Fibroblast of peridontal ligament (primary cell): ENCODE results near the gene CTSW.

Source experiments
- DNase-seq: peaks from one replicate; pipeline ENCODE4 v3.0.0-alpha.2; 2010; ENCODE audit errors: extremely low read depth

Gene CTSW

GRCh38 chr11:65900899-65901180, 21.2 kb downstream of the CTSW start:
- DNase-seq: no peak

DNA sequence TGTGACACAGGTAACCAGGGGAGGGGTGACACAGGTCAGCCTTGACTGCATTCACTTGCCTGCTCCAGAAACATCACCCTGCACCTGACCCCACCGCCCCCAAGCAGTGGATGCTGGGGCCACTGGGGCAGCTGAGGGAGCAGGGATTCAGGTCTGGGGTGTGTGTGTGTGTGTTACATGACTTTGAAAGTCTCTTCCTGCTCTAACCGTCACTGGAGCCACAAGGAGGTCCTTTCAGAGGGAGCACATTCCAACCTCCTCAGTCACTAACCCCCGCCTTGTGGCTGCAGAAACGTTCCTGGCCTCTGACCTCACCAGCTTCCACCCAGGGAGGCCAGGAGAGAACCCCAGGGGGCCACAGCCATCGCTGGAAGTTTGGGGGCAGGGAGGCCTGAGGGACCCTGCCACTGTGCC, 23.4 kb downstream of the CTSW start:
- DNase-seq: peak; percentile 80

DNA sequence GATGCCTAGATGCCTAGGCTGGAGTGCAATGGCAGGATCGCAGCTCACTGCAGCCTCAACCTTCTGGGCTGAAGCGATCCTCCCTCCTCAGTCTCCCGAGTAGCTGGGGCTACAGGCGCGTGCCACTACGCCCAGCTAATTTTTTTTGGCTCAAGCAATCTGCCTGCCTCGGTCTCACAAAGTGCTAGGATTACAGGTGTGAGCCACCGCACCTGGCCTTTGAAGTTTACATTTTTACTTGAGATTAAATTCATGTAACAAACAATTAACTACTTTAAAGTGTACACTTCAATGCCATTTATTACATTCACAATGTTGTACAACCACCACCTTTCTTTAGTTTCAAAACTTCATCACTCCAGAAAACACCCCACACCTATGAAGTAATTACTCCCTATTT, 24.1 kb downstream of the CTSW start:
- DNase-seq: no peak

GRCh38 chr11:65906602-65907001, 27.0 kb downstream of the CTSW start:
- DNase-seq: no peak

GRCh38 chr11:65907878-65908277, 28.2 kb downstream of the CTSW start:
- no peak for DNase-seq

DNA sequence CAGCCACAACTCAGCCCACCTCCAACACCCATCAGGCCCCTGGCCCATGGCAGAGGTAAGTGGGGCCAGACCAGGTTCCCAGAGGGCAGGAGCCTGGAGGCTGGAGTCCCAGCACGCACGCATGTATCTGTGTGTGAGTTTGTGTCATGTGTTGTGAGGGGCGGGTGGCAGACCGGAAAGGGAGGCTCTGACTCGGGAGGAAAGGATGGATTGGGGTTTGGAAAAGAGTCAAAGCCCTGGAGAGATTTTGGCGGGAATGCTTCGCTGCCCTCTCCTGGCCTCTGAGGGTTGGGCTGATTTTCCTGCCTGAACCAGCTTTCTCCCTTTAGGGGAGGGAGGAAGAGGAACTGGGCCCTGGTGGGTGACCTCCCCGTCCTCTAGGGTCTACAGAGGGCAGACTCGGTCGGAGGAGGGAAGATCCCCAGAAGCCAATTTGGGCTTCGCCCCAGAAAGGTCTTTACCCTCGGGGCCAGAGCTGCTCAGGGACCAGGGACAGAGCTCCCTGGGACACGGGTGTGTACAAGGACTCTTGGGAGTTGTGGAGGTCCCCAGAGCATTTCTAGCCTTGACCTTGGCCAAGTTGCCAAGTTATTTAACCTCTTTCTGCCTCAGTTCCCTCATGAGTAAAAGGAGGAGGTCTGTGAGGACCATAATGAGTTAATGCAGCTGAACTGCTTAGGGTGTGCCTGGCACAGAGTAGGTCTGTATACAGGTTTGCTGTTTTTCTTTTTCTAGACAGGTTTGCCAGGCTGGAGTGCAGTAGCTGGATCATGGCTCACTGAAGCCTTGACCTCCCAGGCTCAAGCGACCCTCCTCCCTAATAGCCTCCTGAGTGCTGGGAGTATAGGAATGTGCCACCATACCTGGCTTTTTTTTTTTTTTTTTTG, 32.3 kb downstream of the CTSW start:
- DNase-seq: peak; percentile 91

DNA sequence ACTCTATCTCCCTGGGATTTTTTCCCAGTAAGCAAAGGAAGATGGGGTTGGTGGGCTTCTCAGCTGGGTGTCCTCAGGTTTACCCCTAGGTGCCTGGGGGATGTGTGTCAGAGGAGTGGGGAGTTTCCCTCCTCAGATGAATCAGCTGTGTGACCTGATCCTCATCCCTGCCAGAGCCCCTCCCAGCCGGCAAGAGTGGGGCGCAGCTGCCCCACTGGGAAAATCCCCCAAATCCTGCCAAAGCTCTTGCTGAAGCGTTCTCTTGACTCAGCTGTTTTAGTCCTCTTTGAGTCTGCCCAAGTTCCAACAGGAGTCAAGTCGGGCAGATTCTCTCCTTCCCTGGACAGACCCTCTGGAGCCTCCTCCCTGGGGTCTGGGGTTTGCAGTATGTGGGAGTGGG, 33.2 kb downstream of the CTSW start:
- peak; percentile 79 for DNase-seq

DNA sequence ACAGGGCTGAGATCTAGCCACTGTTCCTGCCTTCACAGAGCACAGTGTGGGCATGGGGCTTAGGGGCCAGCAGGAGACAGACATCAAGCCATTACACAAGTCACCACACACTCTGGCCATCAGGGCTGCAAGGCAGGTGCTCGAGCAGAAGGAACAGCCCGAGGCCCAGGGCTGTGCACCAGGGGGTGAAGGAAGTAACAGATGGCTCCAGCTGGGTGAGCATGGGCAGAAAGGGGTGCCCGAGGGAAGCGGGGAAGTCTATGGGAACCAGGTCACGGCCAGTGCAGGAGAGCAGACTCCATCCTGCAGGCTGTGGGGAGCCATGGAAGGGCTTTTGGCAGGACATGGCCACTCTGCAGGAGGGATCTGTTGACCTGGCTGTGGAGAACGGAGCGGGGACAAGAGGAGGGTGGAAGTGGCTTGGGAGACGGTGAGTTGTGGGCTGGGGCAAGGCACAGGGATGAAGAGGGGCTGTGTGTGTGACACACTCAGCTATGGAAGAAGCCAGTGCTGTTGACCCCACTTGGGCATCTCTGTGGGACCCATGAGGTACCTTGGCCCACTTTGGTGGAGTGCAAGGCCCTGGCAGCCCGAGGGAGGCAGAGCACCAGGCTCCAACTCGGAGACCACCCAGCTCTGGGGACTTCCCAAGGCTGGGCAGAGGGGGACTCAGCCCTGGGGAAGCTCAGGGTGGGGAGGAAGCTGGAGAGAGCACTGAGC, 35.6 kb downstream of the CTSW start:
- no peak for DNase-seq

- DNase-seq: peak; percentile 96
These were observed 36.2 kb downstream of the CTSW start for GRCh38 chr11:65915821-65916251.

DNA sequence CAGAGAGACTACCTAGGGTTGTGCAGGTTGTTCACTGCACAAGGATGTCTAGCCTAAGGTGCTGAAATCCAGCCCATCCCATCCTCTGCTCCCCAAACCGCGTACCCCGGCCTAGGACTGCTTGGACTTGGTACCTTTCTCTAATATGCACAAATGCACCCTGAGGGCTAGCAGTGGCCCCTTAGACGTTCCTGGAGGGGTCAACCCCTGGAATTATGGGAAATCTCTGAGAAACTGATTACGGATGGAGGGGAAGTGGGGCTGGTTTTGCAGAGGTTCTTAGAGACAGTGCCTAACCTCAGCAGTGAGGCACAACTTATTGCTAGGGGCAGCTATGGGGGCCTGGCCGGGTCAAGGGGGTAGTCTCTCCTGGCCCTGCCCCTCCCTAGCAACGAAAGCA, 36.8 kb downstream of the CTSW start:
- DNase-seq: no peak

GRCh38 chr11:65917077-65917433, 37.4 kb downstream of the CTSW start:
- no peak for DNase-seq

GRCh38 chr11:65917434-65918210, 38.0 kb downstream of the CTSW start:
- no peak for DNase-seq

- peak; percentile 28 for DNase-seq
These were observed 38.8 kb downstream of the CTSW start, which contains the start of gene C11orf68 for GRCh38 chr11:65918211-65919140. C11orf68 (minus strand) TSS chr11:65919062; CDS start chr11:65919031, 31 bp downstream.

GRCh38 chr11:65919141-65919572, 39.5 kb downstream of the CTSW start, which contains the start of gene DRAP1:
DRAP1 (plus strand) TSS chr11:65919426; CDS start chr11:65919502, 76 bp downstream.
- DNase-seq: peak; percentile 96

DNA sequence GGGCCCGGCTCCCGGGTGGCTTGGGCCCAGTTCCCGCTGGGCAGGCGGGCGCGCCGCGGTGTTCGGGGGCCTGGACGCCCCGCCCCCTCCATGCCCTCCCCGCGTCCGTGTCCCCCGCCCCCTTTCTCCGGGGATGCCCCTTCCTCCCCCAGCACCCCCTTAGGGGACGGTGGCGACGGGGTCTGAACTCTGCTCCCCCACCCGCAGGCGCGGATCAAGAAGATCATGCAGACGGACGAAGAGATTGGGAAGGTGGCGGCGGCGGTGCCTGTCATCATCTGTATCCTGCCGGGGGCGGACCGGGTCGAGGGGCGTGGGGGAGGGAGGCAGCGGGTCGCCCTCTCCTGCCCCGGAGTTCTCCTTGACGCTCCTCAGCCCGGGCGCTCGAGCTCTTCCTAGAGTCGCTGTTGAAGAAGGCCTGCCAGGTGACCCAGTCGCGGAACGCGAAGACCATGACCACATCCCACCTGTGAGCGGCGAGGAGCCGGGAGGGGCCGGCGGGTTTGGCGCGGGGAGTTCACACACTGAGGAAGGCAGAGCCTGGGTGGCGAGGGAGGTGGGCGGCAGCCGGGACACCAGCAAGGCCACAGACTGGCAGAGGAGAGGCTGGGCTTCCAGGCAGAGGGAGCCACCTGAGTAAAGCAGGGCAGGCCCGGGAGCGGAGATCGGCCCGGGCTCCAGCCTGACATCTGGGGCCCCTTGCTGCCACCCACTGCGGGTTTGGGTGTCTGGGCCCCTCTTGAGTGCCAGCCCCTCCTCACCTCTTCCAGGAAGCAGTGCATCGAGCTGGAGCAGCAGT, 40.1 kb downstream of the CTSW start:
- no peak for DNase-seq

DNA sequence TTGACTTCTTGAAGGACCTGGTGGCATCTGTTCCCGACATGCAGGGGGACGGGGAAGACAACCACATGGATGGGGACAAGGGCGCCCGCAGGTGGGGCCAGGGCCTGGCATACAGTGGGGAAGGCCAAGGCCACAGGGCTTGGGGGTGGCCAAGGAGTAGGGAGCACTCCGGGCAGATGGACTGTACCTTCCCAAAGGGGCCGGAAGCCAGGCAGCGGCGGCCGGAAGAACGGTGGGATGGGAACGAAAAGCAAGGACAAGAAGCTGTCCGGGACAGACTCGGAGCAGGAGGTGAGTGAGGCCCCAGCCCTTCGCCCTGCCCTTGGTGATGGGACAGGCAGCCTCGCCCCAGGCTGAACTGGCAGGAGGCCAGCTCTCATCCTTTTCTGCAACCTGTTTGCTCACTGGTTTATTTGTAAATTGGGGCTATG, 40.8 kb downstream of the CTSW start:
- DNase-seq: no peak

DNA sequence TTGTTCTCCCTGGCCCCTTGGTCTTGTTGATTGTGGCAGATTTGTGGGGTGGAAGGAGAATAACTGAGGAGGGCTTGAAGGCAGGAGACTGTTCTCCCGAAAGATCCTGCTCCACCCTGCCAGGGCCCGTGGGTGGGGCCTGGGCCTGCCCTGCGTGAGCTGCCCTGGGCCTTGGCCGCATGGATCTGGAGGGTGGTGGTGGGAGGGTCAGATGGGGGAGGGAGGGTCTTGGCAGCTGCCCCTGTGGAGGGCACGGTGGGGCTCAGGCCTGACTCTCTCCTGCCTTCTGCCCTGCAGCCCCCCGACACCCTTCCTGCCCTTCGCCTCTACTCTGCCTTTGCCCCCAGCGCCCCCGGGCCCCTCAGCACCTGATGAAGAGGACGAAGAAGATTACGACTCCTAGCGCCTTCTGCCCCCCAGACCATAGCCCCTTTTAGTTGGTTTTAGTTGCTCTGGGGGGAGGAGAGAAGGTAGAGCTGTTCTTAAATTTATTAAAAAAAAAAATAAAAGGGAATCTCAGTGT, 41.5 kb downstream of the CTSW start:
- no peak for DNase-seq

DNA sequence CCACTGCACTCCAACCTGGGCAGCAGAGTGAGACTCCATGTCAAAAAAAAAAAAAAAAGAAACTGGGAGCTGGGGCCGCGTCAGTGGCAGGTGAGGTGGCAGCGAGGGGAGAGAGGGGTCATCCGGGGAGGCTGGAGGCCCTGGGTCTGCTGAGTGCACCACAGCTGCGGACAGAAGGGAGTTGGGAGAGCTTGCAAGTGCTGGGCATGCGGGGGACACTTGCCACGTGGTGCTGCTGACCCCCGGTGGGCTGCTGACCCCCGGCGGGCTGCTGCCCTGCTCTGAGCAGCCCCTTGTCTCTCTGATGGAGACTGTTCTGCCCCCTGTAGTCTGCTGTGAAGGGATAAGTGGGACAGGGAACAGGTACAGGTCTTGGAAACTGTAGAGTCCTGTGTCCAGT, 42.2 kb downstream of the CTSW start:
- DNase-seq: no peak

DNA sequence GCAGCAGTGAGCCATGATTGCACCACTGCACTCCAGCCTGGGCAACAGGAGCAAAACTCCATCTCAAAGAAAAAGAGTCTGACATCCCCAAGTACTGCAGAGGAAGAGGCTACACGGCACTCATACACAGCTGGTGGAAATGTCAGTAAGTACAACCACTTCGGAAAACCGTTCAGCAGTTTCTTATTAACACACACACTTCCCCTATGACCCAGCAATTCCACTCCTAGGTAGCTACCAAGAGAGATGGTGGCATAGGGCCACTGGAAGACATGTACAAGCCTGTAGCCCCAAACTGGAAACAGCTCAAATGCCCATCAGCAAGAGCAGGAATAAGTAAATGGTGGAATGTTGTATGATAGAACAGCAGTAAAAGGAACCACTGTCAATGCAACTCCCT, 42.9 kb downstream of the CTSW start:
- DNase-seq: no peak

DNA sequence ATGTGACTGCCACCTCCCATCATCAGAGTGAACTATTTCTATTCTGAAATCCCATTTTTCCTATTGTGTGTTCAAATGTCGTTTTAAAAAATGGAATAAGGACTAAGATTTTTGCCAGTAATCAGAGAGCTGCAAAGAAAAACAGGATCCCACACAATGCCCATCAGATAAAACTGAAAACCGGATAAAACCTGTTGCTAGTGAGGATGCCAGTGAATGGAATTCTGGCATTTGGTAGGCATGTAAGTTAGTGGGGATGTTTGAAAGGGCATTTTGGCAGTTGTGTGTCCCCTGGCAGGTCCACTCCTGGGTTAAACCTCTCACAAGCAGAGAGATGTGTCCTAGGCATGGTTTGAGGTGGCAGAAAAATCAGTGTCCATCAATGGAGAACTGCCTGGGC, 45.8 kb downstream of the CTSW start:
- DNase-seq: no peak
